OCI-LY1 (cell line): ENCODE data around the gene NUMB.
A peak's percentile ranks its signal among the peaks of the same experiment; 100 is the strongest.
"Not testable (repeated sequence)": the region's sequence is repeated elsewhere in the genome, so short reads cannot be mapped to it uniquely, and the experiment has no call there.

ENCODE experiments used
- H2AFZ ChIP-seq: fragments of 200-600 bp; sonication (generic), shearing (Covaris generic); 2 replicates; pipeline ENCODE4 v1.6.0; 2014; ENCODE audit warnings: antibody characterized with exemption, mild to moderate bottlenecking, low read length
- H3F3A ChIP-seq: fragments of 200-600 bp; sonication (generic), shearing (Covaris generic); 2 replicates; pipeline ENCODE4 v1.6.0; 2014; ENCODE audit warnings: mild to moderate bottlenecking, antibody characterized with exemption, low read length, moderate library complexity; ENCODE audit not compliant: insufficient read depth
- H3K27ac ChIP-seq: fragments of 200-600 bp; sonication (generic); 2 replicates; pipeline ENCODE4 v1.5.1; 2014; ENCODE audit warnings: low read length, mixed run types, mild to moderate bottlenecking, low read depth; ENCODE audit not compliant: poor library complexity, severe bottlenecking
- H3K27me3 ChIP-seq: fragments of 200-600 bp; sonication (generic); 2 replicates; pipeline ENCODE4 v1.6.0; 2014; ENCODE audit warnings: antibody characterized with exemption, mild to moderate bottlenecking, low read length, moderate library complexity; ENCODE audit not compliant: insufficient read depth
- H3K36me3 ChIP-seq: fragments of 200-600 bp; sonication (generic); 2 replicates; pipeline ENCODE4 v1.6.1; 2014; ENCODE audit warnings: mild to moderate bottlenecking, antibody characterized with exemption, low read length, moderate library complexity, mixed read lengths; ENCODE audit not compliant: insufficient read depth
- H3K4me1 ChIP-seq: fragments of 200-600 bp; sonication (generic); 2 replicates; pipeline ENCODE4 v1.5.1; 2014; ENCODE audit warnings: mild to moderate bottlenecking, low read length, moderate library complexity; ENCODE audit not compliant: insufficient read depth, severe bottlenecking
- H3K4me2 ChIP-seq: fragments of 200-600 bp; sonication (generic), shearing (Covaris generic); 2 replicates; pipeline ENCODE4 v1.6.1; 2014; ENCODE audit warnings: low read length
- H3K4me3 ChIP-seq: fragments of 200-600 bp; sonication (generic); 2 replicates; pipeline ENCODE4 v1.5.1; 2014; ENCODE audit warnings: low read length, low read depth, mild to moderate bottlenecking, mixed read lengths; ENCODE audit not compliant: poor library complexity, severe bottlenecking
- H3K79me2 ChIP-seq: fragments of 200-600 bp; shearing (Covaris generic); 2 replicates; pipeline ENCODE4 v1.6.1; 2016; ENCODE audit warnings: mixed run types, low read length, mixed read lengths; ENCODE audit not compliant: insufficient read depth
- H3K9ac ChIP-seq: fragments of 200-600 bp; sonication (generic), shearing (Covaris generic); 2 replicates; pipeline ENCODE4 v1.6.1; 2014; ENCODE audit warnings: mild to moderate bottlenecking, low read length, mixed read lengths
- H3K9me2 ChIP-seq: fragments of 200-600 bp; sonication (generic), shearing (Covaris generic); 2 replicates; pipeline ENCODE4 v1.6.1; 2014; ENCODE audit warnings: low read depth, mild to moderate bottlenecking, low read length, mixed read lengths
- H3K9me3 ChIP-seq: fragments of 200-600 bp; shearing (Covaris generic); 2 replicates; pipeline ENCODE4 v1.6.1; 2014; ENCODE audit warnings: low read length, mixed read lengths
- H4K20me1 ChIP-seq: fragments of 200-600 bp; sonication (generic), shearing (Covaris generic); 2 replicates; pipeline ENCODE4 v1.6.0; 2016; ENCODE audit warnings: mild to moderate bottlenecking, low read length; ENCODE audit not compliant: insufficient read depth
- CTCF ChIP-seq: fragments of 200-600 bp; sonication (generic), shearing (Covaris generic); IDR thresholded peaks from 2 replicates; pipeline ENCODE4 v1.5.1; 2017; ENCODE audit warnings: mild to moderate bottlenecking, antibody characterized with exemption, low read length, moderate library complexity, mixed read lengths
- EZH2 ChIP-seq: fragments of 200-600 bp; sonication (generic), shearing (Covaris generic); IDR thresholded peaks from 2 replicates; pipeline ENCODE4 v1.8.0; 2017; ENCODE audit warnings: borderline replicate concordance, mixed run types, mild to moderate bottlenecking, antibody characterized with exemption, low read length, moderate library complexity, mixed read lengths

The NUMB gene

GRCh38 chr14:73422515-73422914 lies 35.8 kb downstream of the NUMB start:
- Histone ChIP-seq H3K79me2 (no peaks in the 10 kb centered on the region), H3K4me1 (peaks cover 44% of the 10 kb centered on the region), H3K9ac (no peak overlapping the region), H3K27ac (no peak overlapping the region), H2AFZ (no peak overlapping the region), H3K4me2 (no peak overlapping the region), H3F3A (no peaks in the 10 kb centered on the region), H3K4me3 (no peak overlapping the region), H3K36me3 (no peaks in the 10 kb centered on the region), H3K9me2 (no peaks in the 10 kb centered on the region), H3K9me3 (no peaks in the 10 kb centered on the region), H4K20me1 (no peaks in the 10 kb centered on the region), H3K27me3 (no peaks in the 10 kb centered on the region)
- TF ChIP-seq EZH2 (no peak), CTCF (no peak)

- no peaks in the 10 kb centered on the region for H3K36me3 ChIP-seq
- no peak overlapping the region for H3K4me2 ChIP-seq
- no peaks in the 10 kb centered on the region for H3K27me3 ChIP-seq
- no peak overlapping the region for H3K27ac ChIP-seq
- no peaks in the 10 kb centered on the region for H3F3A ChIP-seq
- no peaks in the 10 kb centered on the region for H3K9me2 ChIP-seq
- H3K9ac ChIP-seq = no peak overlapping the region
- H3K4me3 ChIP-seq = no peak overlapping the region
- H3K79me2 ChIP-seq = no peaks in the 10 kb centered on the region
- H3K9me3 ChIP-seq = no peaks in the 10 kb centered on the region
- no peak for TF ChIP-seq CTCF
- no peak for TF ChIP-seq EZH2
- H2AFZ ChIP-seq = no peak overlapping the region
- H3K4me1 ChIP-seq = peaks cover 26% of the 10 kb centered on the region
- no peaks in the 10 kb centered on the region for H4K20me1 ChIP-seq
Measured at GRCh38 chr14:73418227-73418626, 40.1 kb downstream of the NUMB start.

- not testable (repeated sequence) for H3K9me2 ChIP-seq, H2AFZ ChIP-seq, H3K27me3 ChIP-seq, H3K79me2 ChIP-seq, H4K20me1 ChIP-seq, H3K9ac ChIP-seq, H3F3A ChIP-seq, H3K9me3 ChIP-seq, H3K4me2 ChIP-seq, H3K4me3 ChIP-seq, H3K27ac ChIP-seq, H3K36me3 ChIP-seq
- H3K4me1 ChIP-seq = peaks cover 25% of the 10 kb centered on the region
Measured at GRCh38 chr14:73406248-73406647, 52.1 kb downstream of the NUMB start.

- Histone ChIP-seq H3K27me3 (no peaks in the 10 kb centered on the region), H3K27ac (peak overlapping the region; percentile 50), H3K4me3 (no peak overlapping the region), H3F3A (no peaks in the 10 kb centered on the region), H3K79me2 (no peaks in the 10 kb centered on the region), H3K4me2 (no peak overlapping the region), H2AFZ (no peak overlapping the region), H4K20me1 (no peaks in the 10 kb centered on the region), H3K9me2 (no peaks in the 10 kb centered on the region), H3K9ac (no peak overlapping the region), H3K36me3 (no peaks in the 10 kb centered on the region), H3K4me1 (peaks cover 30% of the 10 kb centered on the region), H3K9me3 (no peaks in the 10 kb centered on the region)
- TF ChIP-seq CTCF (no peak), EZH2 (no peak)
Measured at GRCh38 chr14:73403181-73403752, 55.1 kb downstream of the NUMB start.
